ENCODE measurements around the gene KLHL40.

The KLHL40 gene

GRCh38 chr3:42666022-42666421 is 19.3 kb upstream of the KLHL40 start:
- no peak overlapping the region for H3K4me3 ChIP-seq (ENCODE audit: low read depth, low read length)
- no peak for DNase-seq (ENCODE audit: low read depth)
- no peak for TF ChIP-seq CTCF (IDR thresholded peaks at IDR 0.05; ENCODE audit: control insufficient read depth, extremely low read depth, insufficient read depth)

DNA sequence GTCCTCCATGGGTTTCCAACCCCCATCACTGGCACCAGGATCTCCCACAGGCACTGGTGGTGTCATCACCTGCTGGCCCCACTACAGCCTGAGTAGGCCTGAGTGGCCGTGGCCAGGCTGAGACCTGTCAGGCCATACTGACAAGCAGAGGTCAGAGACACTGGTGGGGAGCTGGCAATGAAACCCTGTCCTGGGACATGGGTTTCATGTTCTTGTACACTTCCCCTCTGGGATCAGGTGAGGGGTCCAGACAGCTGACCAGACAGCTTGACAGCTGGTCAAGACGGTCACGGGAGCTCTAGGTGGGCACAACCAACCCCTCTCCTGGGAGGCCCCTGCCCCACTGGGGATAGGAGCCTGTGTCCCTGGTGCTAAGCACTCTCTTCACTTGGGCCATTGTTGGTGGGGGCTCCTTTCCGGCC is 18.7 kb upstream of the KLHL40 start:
- DNase-seq (ENCODE audit: low read depth) = no peak
- no peak overlapping the region for H3K4me3 ChIP-seq (ENCODE audit: low read depth, low read length)
- TF ChIP-seq CTCF (IDR thresholded peaks at IDR 0.05; ENCODE audit: control insufficient read depth, extremely low read depth, insufficient read depth) = no peak

DNA sequence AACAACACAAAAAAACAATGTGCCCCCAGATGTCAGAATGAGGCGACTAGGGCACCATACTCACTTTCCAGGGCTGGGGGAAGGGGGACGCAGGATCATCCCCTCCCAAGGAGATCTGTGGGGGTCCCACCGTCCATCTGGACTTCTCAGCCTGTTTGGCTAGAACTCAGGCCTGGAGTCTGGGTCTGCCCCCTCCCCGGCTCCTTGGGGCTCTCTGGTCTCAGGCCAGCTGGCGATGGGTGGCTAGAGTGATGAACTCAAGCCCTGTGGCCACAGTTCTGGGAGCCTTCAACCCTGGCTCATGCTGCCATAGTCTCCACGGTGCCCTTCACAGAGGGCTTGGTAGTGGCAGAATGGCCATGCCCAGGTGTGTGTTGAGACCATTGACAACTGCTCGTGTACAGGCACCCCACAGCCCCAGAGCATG is 18.2 kb upstream of the KLHL40 start:
- TF ChIP-seq CTCF (IDR thresholded peaks at IDR 0.05; ENCODE audit: control insufficient read depth, extremely low read depth, insufficient read depth) = no peak
- no peak for DNase-seq (ENCODE audit: low read depth)
- H3K4me3 ChIP-seq (ENCODE audit: low read depth, low read length) = no peak overlapping the region

GRCh38 chr3:42667523-42668412 is 17.6 kb upstream of the KLHL40 start:
- no peak overlapping the region for H3K4me3 ChIP-seq (ENCODE audit: low read depth, low read length)
- DNase-seq (ENCODE audit: low read depth) = no peak
- TF ChIP-seq CTCF (IDR thresholded peaks at IDR 0.05; ENCODE audit: control insufficient read depth, extremely low read depth, insufficient read depth) = no peak

- no peak for TF ChIP-seq CTCF (IDR thresholded peaks at IDR 0.05; ENCODE audit: control insufficient read depth, extremely low read depth, insufficient read depth)
- no peak overlapping the region for H3K4me3 ChIP-seq (ENCODE audit: low read depth, low read length)
- no peak for DNase-seq (ENCODE audit: low read depth)
Measured at GRCh38 chr3:42668413-42668760, 16.9 kb upstream of the KLHL40 start.

DNA sequence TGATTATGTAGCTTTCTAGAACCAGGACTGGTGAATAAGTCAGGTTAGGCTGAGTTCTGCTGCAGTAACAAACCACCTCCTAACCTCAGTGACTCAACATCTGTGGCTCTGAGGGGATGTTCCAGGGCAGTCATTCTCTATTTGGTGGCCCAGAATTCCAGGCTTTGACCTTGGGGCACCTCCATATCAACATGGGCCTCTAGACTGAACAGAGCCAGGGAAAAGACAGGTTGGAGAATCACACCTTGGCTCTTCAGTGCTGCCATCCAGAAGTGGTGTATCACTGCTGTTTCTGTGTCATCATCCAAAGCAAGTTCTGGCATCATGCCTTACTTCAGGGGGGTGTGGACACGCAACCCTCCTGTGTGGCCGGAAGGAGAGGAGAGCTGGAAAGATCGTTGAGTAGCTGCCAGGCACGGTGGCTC is 16.5 kb upstream of the KLHL40 start:
- H3K4me3 ChIP-seq (ENCODE audit: low read depth, low read length) = no peak overlapping the region
- DNase-seq (ENCODE audit: low read depth) = no peak
- no peak for TF ChIP-seq CTCF (IDR thresholded peaks at IDR 0.05; ENCODE audit: control insufficient read depth, extremely low read depth, insufficient read depth)
